K562 (cell line): ENCODE results near the gene MAGIX. TPM values are rescaled to one million over a fixed set of nuclear protein-coding genes. Genes with fewer than 3 reads are reported as not detected.
A peak's percentile ranks its signal among the peaks of the same experiment; 100 is the strongest.

ENCODE experiments used
- CHD7 ChIP-seq: fragments of 200-600 bp; sonication (generic); IDR thresholded peaks from one replicate; pipeline ENCODE4 v1.6.1; 2012; ENCODE audit warnings: mild to moderate bottlenecking, low read depth, low read length, inconsistent platforms
- GABPB1 ChIP-seq: sonication (generic); formaldehyde crosslinking; IDR thresholded peaks from 2 replicates; pipeline ENCODE4 v1.8.0; 2022; ENCODE audit warnings: mild to moderate bottlenecking, missing genetic modification reagents
- KLF13 ChIP-seq: fragments of 450-650 bp; IDR thresholded peaks from 2 replicates; pipeline ENCODE4 v1.6.1; 2016; ENCODE audit warnings: missing genetic modification characterization, low read depth, mild to moderate bottlenecking, missing compliant biosample characterization, moderate library complexity, borderline replicate concordance
- SP2 ChIP-seq: IDR thresholded peaks from 2 replicates; pipeline ENCODE4 v1.6.1; 2011; ENCODE audit warnings: mild to moderate bottlenecking, low read depth, low read length, moderate library complexity; ENCODE audit not compliant: poor library complexity, severe bottlenecking; ENCODE audit errors: extremely low read depth
- THRA ChIP-seq: fragments of 450-650 bp; IDR thresholded peaks from 2 replicates; pipeline ENCODE4 v1.6.1; 2017; ENCODE audit warnings: mild to moderate bottlenecking, moderate library complexity
- THRB ChIP-seq: fragments of 450-650 bp; formaldehyde crosslinking; conservative IDR thresholded peaks from 2 replicates; pipeline ENCODE4 v1.4.0; 2022; ENCODE audit warnings: mild to moderate bottlenecking, missing genetic modification characterization
- TOE1 ChIP-seq, 2 experiments: fragments of 450-650 bp in 1 of 2; sonication (generic) in 1 of 2; formaldehyde crosslinking in 1 of 2; IDR thresholded peaks; 2 replicates each; pipeline versions ENCODE4 v1.7.1 to v1.8.0; 2016 to 2022; ENCODE audit warnings: borderline replicate concordance in 2 of 2, mild to moderate bottlenecking in 2 of 2, antibody characterized with exemption in 1 of 2, inconsistent platforms in 1 of 2, low read depth in 1 of 2, missing genetic modification reagents in 1 of 2, moderate library complexity in 1 of 2
- ZNF140 ChIP-seq: fragments of 250-450 bp; sonication (Bioruptor Pico); IDR thresholded peaks from 2 replicates; pipeline ENCODE4 v1.8.0; 2021; ENCODE audit warnings: moderate library complexity, mild to moderate bottlenecking, inconsistent platforms
- ZNF280B ChIP-seq: fragments of 250-450 bp; sonication (Bioruptor Pico); IDR thresholded peaks from 2 replicates; pipeline ENCODE4 v1.5.1; 2021; ENCODE audit warnings: mild to moderate bottlenecking
- polyA plus RNA-seq, 8 experiments: library from polyadenylated mRNA; depleted of rRNA in 4 of 8; stranded (reverse) in 5 of 8; unstranded in 3 of 8; fragments of >200 nt; fragmentation: Nextera tagmentation in 2 of 8; fragmentation: Illumina TruSeq in 1 of 8; extraction: Ambion mirVana in 2 of 8; extraction: Trizol in 1 of 8; gene quantifications; 2 replicates each; pipeline versions ENCODE4 v1.2.1 to v1.2.3, GENCODE V29; 2011 to 2014; ENCODE audit warnings: inconsistent platforms in 1 of 8, missing spikeins in 1 of 8
- total RNA-seq, 7 experiments: library from RNA; depleted of rRNA in 6 of 7; stranded (reverse); fragments of >200 nt in 6 of 7; fragmentation: Illumina TruSeq in 2 of 7; extraction: Trizol in 2 of 7; gene quantifications; 2 replicates each; pipeline versions ENCODE4 v1.2.1 to v1.2.3, GENCODE V29; 2011 to 2021; ENCODE audit warnings: low replicate concordance in 1 of 7

MAGIX gene
- total and polyA plus RNA-seq, 9 of the 15 experiments (the other 6 are each of a cell fraction or from before 2014, with no cell fraction given) = 0.08 to 3.5 (median 0.47) TPM

GRCh38 chrX:49166914-49167739 is 4.6 kb downstream of the MAGIX start (continued):
- TF ChIP-seq CHD7 (no peak), TOE1 (IDR thresholded peaks at IDR 0.05; ENCODE audit: borderline replicate concordance) (no peak), TOE1 (CRISPR knock-in tag; IDR thresholded peaks at IDR 0.05; ENCODE audit: borderline replicate concordance, low read depth) (no peak), THRA (no peak), KLF13 (tag) (no peak), GABPB1 (CRISPR knock-in tag) (peak; percentile 44; the same call in 1 of the 2 replicates), ZNF140 (CRISPR knock-in tag) (no peak), THRB (CRISPR knock-in tag) (0 out of 2 replicates have a peak, but pooled peaks have one; percentile 14), SP2 (no peak), ZNF280B (CRISPR knock-in tag) (no peak)
